GM12878 (cell line): Measurements from ENCODE around the gene ZNF226. TPM values are rescaled to one million over a fixed set of nuclear protein-coding genes. Genes with fewer than 3 reads are reported as not detected.

Source experiments
- ATAC-seq: fragments of 200-7000 bp; cut with Tn5 transposase; 3 replicates; pipeline ENCODE4 v1.9.1; 2020; ENCODE audit warnings: mild to moderate bottlenecking, moderate library complexity
- BruUV-seq: library from RNA; stranded (reverse); fragments of 400-500 nt; replicated peaks from 2 replicates; lab custom pipeline; 2021; lab: Mats Ljungman, UMichigan
- CTCF ChIA-PET: fragments of 300-600 bp; sonication (Branson Sonifier 250); formaldehyde crosslinking; extraction: SDS; loops from one replicate; lab custom pipeline; 2021; ENCODE audit warnings: inconsistent platforms; lab: Yijun Ruan, JAX
- POLR2A ChIA-PET: fragments of 350-600 bp; formaldehyde crosslinking; extraction: SDS; loops from one replicate; lab custom pipeline; 2021; ENCODE audit warnings: inconsistent platforms; lab: Charles Lee
- RAD21 ChIA-PET: fragments of 300-600 bp; sonication (Branson Sonifier 250); formaldehyde crosslinking; loops from one replicate; lab custom pipeline; 2023; ENCODE audit warnings: antibody characterized with exemption; ENCODE audit not compliant: unreplicated experiment; lab: Charles Lee
- SMC1A ChIA-PET: fragments of 300-600 bp; sonication (Branson Sonifier 250); formaldehyde crosslinking; loops from one replicate; lab custom pipeline; 2023; ENCODE audit not compliant: unreplicated experiment, uncharacterized antibody; lab: Charles Lee
- DNase-seq: peaks from one replicate; pipeline ENCODE4 v3.0.0-alpha.2; 2011; ENCODE audit warnings: low read depth, low spot score
- FAIRE-seq: peaks from 3 replicates; lab custom pipeline; 2011; peaks lifted over from hg19 to GRCh38; lab: Jason Lieb, UNC
- H2AFZ ChIP-seq: 2 replicates; pipeline ENCODE4 v1.6.0; 2011; ENCODE audit warnings: low read depth, low read length, control low read depth; ENCODE audit not compliant: control insufficient read depth
- H3K27ac ChIP-seq: 2 replicates; pipeline ENCODE4 v1.5.1; 2011; ENCODE audit warnings: control low read depth; ENCODE audit not compliant: control insufficient read depth, insufficient read depth
- H3K27me3 ChIP-seq, 2 experiments: replicated peaks in 1 of 2; 2 replicates each; pipeline versions ENCODE4 v1.6.0 to v1.6.1; 2011; ENCODE audit warnings: low read length in 1 of 2; ENCODE audit not compliant: control insufficient read depth in 2 of 2, insufficient read depth in 2 of 2
- H3K36me3 ChIP-seq, 2 experiments: 2 replicates each; pipeline ENCODE4 v1.5.1; 2011; ENCODE audit warnings: low read length in 1 of 2; ENCODE audit not compliant: control insufficient read depth in 2 of 2, insufficient read depth in 2 of 2
- H3K4me1 ChIP-seq: 2 replicates; pipeline ENCODE4 v1.6.1; 2011; ENCODE audit warnings: mild to moderate bottlenecking, low read length, moderate library complexity, mixed read lengths; ENCODE audit not compliant: control insufficient read depth, insufficient read depth
- H3K4me2 ChIP-seq: 2 replicates; pipeline ENCODE4 v1.6.0; 2011; ENCODE audit warnings: control low read depth; ENCODE audit not compliant: control insufficient read depth, insufficient read depth
- H3K4me3 ChIP-seq: fragments of 200-600 bp; sonication (generic); 2 replicates; pipeline ENCODE4 v1.5.1; 2016
- H3K79me2 ChIP-seq: 2 replicates; pipeline ENCODE4 v1.6.0; 2011; ENCODE audit warnings: low read length; ENCODE audit not compliant: control insufficient read depth, insufficient read depth
- H3K9ac ChIP-seq: 2 replicates; pipeline ENCODE4 v1.8.0; 2011; ENCODE audit warnings: low read length, control low read depth, mixed read lengths; ENCODE audit not compliant: control insufficient read depth, insufficient read depth
- H3K9me3 ChIP-seq: replicated peaks from 3 replicates; pipeline ENCODE4 v1.5.1; 2011; ENCODE audit warnings: mild to moderate bottlenecking, low read length; ENCODE audit not compliant: control insufficient read depth, insufficient read depth
- H4K20me1 ChIP-seq: 2 replicates; pipeline ENCODE4 v1.6.0; 2011; ENCODE audit not compliant: control insufficient read depth, insufficient read depth
- GABPA ChIP-seq: IDR thresholded peaks from 2 replicates; pipeline ENCODE4 v1.6.1; 2014; ENCODE audit warnings: antibody characterized with exemption, low read depth, mild to moderate bottlenecking, inconsistent platforms
- PAX5 ChIP-seq: IDR thresholded peaks from 2 replicates; pipeline ENCODE4 v1.6.1; 2011; ENCODE audit warnings: low read depth, low read length, borderline replicate concordance
- SP1 ChIP-seq: IDR thresholded peaks from one replicate; pipeline ENCODE4 v1.6.1; 2011; ENCODE audit warnings: low read depth, low read length
- STAT1 ChIP-seq: fragments of 450-650 bp; conservative IDR thresholded peaks from 2 replicates; pipeline ENCODE4 v1.6.1; 2014; ENCODE audit warnings: antibody characterized with exemption, mild to moderate bottlenecking
- YBX1 ChIP-seq: fragments of 450-650 bp; IDR thresholded peaks from 2 replicates; pipeline ENCODE4 v1.6.1; 2016; ENCODE audit warnings: antibody characterized with exemption
- ZNF384 ChIP-seq: IDR thresholded peaks from 2 replicates; pipeline ENCODE4 v1.6.1; 2012; ENCODE audit warnings: low read depth, mild to moderate bottlenecking, low read length, improper control_type of control experiment, borderline replicate concordance
- WGBS: methylation state at CpG from one replicate; pipeline ENCODE4 v1.1.6; 2016; ENCODE audit warnings: low lambda C conversion rate; ENCODE audit not compliant: insufficient replicate concordance, insufficient coverage; ENCODE audit errors: missing lambda C conversion rate; 5-methylcytosine and 5-hydroxymethylcytosine counted together
- in situ Hi-C: fragments of 300-500 bp; cut with MboI; formaldehyde crosslinking; loops from 9 replicates; pipeline ENCODE4 v1.14.3; 2018; ENCODE audit warnings: mixed read lengths
- intact Hi-C: fragments of 100-400 bp; cut with micrococcal nuclease; formaldehyde crosslinking; loops from one replicate; pipeline ENCODE4 v1.14.2; 2022; ENCODE audit not compliant: unreplicated experiment
- polyA plus RNA-seq, 11 experiments: library from polyadenylated mRNA; depleted of rRNA in 4 of 11; unstranded in 6 of 11; stranded (reverse) in 5 of 11; fragments of >200 nt; fragmentation: Nextera tagmentation in 4 of 11; fragmentation: Illumina TruSeq in 1 of 11; extraction: Ambion mirVana in 4 of 11; extraction: Trizol in 1 of 11; gene quantifications; 1 replicate in 1 of 11; 2 replicates in 10 of 11; pipeline versions ENCODE4 v1.2.1 to v1.2.3, GENCODE V29; 2011 to 2016; ENCODE audit warnings: inconsistent platforms in 2 of 11, missing spikeins in 2 of 11, low read depth in 1 of 11
- total RNA-seq, 4 experiments: library from RNA; depleted of rRNA in 3 of 4; stranded (reverse); fragments of >200 nt in 3 of 4; fragmentation: Illumina TruSeq in 1 of 4; extraction: Trizol in 1 of 4; gene quantifications; 2 replicates each; pipeline versions ENCODE4 v1.2.1 to v1.2.3, GENCODE V29; 2013 to 2021
- TF ChIP-seq, protein P1 (sequence below): IDR thresholded peaks from 2 replicates; pipeline ENCODE4 v1.6.1; 2011; ENCODE audit warnings: borderline replicate concordance, low read depth, mild to moderate bottlenecking, moderate library complexity, mixed read lengths, low read length; ENCODE audit not compliant: insufficient read depth; ENCODE audit errors: extremely low read length
- TF ChIP-seq, protein P2 (sequence below): fragments of 450-650 bp; IDR thresholded peaks from 2 replicates; pipeline ENCODE4 v1.6.1; 2017; ENCODE audit warnings: mild to moderate bottlenecking, low read depth, inconsistent platforms; ENCODE audit not compliant: poor library complexity, severe bottlenecking
- TF ChIP-seq, protein P3 (sequence below): fragments of 450-650 bp; formaldehyde crosslinking; IDR thresholded peaks from 2 replicates; pipeline ENCODE4 v1.5.0; 2022; ENCODE audit warnings: mild to moderate bottlenecking, missing genetic modification characterization

ZNF226 gene
- total and polyA plus RNA-seq, 10 of the 15 experiments (the other 5 are each of a cell fraction or from before 2014, with no cell fraction given): 13.7 to 35.3 (median 18.3) TPM

DNA sequence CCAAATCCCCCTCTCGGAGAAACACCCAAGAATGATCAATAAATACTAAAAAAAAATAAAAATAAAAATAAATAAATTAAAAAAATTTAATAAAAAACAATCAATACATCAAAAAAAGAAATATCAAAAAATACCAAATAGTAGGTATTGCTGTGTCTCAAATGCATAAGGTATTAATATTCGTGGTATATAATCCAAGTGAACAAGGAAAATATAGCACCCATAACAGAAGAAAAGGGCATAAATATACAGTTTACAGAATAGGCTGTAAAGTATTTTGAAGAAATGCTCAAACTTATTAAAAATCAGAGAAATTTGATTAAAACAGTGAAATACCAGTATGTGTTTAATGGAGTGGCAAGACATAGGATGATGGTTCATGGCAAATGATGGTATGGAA, 39.9 kb downstream of the ZNF226 start:
- ATAC-seq (no peak), FAIRE-seq (no peak), DNase-seq (no peak)
- Histone ChIP-seq H3K4me3 (no peak overlapping the region), H2AFZ (no peak overlapping the region), H3K9me3 (peaks cover 4% of the 10 kb centered on the region), H3K79me2 (no peaks in the 10 kb centered on the region), H3K36me3 (no peaks in the 10 kb centered on the region), H4K20me1 (no peaks in the 10 kb centered on the region), H3K9ac (no peak overlapping the region), H3K27ac (no peak overlapping the region), H3K4me1 (no peaks in the 10 kb centered on the region), H3K27me3 (no peaks in the 10 kb centered on the region), H3K4me2 (no peak overlapping the region)
- POLR2A ChIA-PET: no interaction called here
- no TSS peak for BruUV-seq
- intact Hi-C loops (no loop called here), in situ Hi-C loops (no loop called here)
- RAD21 ChIA-PET: no interaction called here
- TF ChIP-seq, protein P1, sequence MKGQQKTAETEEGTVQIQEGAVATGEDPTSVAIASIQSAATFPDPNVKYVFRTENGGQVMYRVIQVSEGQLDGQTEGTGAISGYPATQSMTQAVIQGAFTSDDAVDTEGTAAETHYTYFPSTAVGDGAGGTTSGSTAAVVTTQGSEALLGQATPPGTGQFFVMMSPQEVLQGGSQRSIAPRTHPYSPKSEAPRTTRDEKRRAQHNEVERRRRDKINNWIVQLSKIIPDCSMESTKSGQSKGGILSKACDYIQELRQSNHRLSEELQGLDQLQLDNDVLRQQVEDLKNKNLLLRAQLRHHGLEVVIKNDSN: no peak
- no peak for TF ChIP-seq STAT1
- no peak for TF ChIP-seq PAX5
- TF ChIP-seq, protein P2, sequence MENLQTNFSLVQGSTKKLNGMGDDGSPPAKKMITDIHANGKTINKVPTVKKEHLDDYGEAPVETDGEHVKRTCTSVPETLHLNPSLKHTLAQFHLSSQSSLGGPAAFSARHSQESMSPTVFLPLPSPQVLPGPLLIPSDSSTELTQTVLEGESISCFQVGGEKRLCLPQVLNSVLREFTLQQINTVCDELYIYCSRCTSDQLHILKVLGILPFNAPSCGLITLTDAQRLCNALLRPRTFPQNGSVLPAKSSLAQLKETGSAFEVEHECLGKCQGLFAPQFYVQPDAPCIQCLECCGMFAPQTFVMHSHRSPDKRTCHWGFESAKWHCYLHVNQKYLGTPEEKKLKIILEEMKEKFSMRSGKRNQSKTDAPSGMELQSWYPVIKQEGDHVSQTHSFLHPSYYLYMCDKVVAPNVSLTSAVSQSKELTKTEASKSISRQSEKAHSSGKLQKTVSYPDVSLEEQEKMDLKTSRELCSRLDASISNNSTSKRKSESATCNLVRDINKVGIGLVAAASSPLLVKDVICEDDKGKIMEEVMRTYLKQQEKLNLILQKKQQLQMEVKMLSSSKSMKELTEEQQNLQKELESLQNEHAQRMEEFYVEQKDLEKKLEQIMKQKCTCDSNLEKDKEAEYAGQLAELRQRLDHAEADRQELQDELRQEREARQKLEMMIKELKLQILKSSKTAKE: no peak
- no peak for TF ChIP-seq ZNF384
- TF ChIP-seq SP1: no peak
- TF ChIP-seq, protein P3, sequence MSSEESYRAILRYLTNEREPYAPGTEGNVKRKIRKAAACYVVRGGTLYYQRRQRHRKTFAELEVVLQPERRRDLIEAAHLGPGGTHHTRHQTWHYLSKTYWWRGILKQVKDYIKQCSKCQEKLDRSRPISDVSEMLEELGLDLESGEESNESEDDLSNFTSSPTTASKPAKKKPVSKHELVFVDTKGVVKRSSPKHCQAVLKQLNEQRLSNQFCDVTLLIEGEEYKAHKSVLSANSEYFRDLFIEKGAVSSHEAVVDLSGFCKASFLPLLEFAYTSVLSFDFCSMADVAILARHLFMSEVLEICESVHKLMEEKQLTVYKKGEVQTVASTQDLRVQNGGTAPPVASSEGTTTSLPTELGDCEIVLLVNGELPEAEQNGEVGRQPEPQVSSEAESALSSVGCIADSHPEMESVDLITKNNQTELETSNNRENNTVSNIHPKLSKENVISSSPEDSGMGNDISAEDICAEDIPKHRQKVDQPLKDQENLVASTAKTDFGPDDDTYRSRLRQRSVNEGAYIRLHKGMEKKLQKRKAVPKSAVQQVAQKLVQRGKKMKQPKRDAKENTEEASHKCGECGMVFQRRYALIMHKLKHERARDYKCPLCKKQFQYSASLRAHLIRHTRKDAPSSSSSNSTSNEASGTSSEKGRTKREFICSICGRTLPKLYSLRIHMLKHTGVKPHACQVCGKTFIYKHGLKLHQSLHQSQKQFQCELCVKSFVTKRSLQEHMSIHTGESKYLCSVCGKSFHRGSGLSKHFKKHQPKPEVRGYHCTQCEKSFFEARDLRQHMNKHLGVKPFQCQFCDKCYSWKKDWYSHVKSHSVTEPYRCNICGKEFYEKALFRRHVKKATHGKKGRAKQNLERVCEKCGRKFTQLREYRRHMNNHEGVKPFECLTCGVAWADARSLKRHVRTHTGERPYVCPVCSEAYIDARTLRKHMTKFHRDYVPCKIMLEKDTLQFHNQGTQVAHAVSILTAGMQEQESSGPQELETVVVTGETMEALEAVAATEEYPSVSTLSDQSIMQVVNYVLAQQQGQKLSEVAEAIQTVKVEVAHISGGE (CRISPR knock-in tag): no peak
- no peak for TF ChIP-seq YBX1
- no peak for TF ChIP-seq GABPA
- WGBS: 66% methylated on average over 2 of the region's 2 CpGs
- CTCF ChIA-PET: no interaction called here
- SMC1A ChIA-PET: no interaction called here
